Hepatocyte (in vitro differentiated cells): Measurements from ENCODE around the gene IL15. TPM values are rescaled to one million over a fixed set of nuclear protein-coding genes. Genes with fewer than 3 reads are reported as not detected.
"Not testable (repeated sequence)": the region's sequence is repeated elsewhere in the genome, so short reads cannot be mapped to it uniquely, and the experiment has no call there.

Source experiments
- DNase-seq: peaks from one replicate; pipeline ENCODE4 v3.0.0-alpha.2; 2016; ENCODE audit warnings: low spot score
- H2AFZ ChIP-seq: fragments of 200-600 bp; sonication (generic); 2 replicates; pipeline ENCODE4 v1.6.0; 2016; ENCODE audit warnings: antibody characterized with exemption, mild to moderate bottlenecking
- H3K27ac ChIP-seq: fragments of 200-600 bp; sonication (generic); 2 replicates; pipeline ENCODE4 v1.5.1; 2016; ENCODE audit warnings: mild to moderate bottlenecking
- H3K27me3 ChIP-seq: fragments of 200-600 bp; sonication (generic); 2 replicates; pipeline ENCODE4 v1.6.1; 2016
- H3K36me3 ChIP-seq: fragments of 200-600 bp; sonication (generic); replicated peaks from 2 replicates; pipeline ENCODE4 v1.5.1; 2016; ENCODE audit warnings: low read depth; ENCODE audit not compliant: insufficient read depth
- H3K4me1 ChIP-seq: fragments of 200-600 bp; sonication (generic); 2 replicates; pipeline ENCODE4 v1.5.1; 2016; ENCODE audit warnings: mild to moderate bottlenecking, moderate library complexity; ENCODE audit not compliant: insufficient read depth
- H3K4me2 ChIP-seq: fragments of 200-600 bp; sonication (generic); 2 replicates; pipeline ENCODE4 v1.6.0; 2016
- H3K4me3 ChIP-seq: fragments of 200-600 bp; sonication (generic); 2 replicates; pipeline ENCODE4 v1.5.1; 2016; ENCODE audit warnings: mild to moderate bottlenecking
- H3K79me2 ChIP-seq: fragments of 200-600 bp; sonication (generic); 2 replicates; pipeline ENCODE4 v1.6.0; 2017; ENCODE audit warnings: mild to moderate bottlenecking
- H3K9me2 ChIP-seq: fragments of 200-600 bp; sonication (generic); replicated peaks from 2 replicates; pipeline ENCODE4 v1.6.0; 2017; ENCODE audit warnings: mild to moderate bottlenecking; ENCODE audit not compliant: insufficient read depth
- H3K9me3 ChIP-seq: fragments of 200-600 bp; sonication (generic); 2 replicates; pipeline ENCODE4 v1.5.1; 2016; ENCODE audit warnings: low read depth, mild to moderate bottlenecking
- H4K20me1 ChIP-seq: fragments of 200-600 bp; sonication (generic); 2 replicates; pipeline ENCODE4 v1.6.0; 2016; ENCODE audit warnings: mild to moderate bottlenecking; ENCODE audit not compliant: insufficient read depth, poor library complexity, severe bottlenecking
- CTCF ChIP-seq: fragments of 200-600 bp; sonication (generic); IDR thresholded peaks from 2 replicates; pipeline ENCODE4 v1.5.1; 2016; ENCODE audit warnings: antibody characterized with exemption, mild to moderate bottlenecking; ENCODE audit not compliant: poor library complexity
- EZH2 ChIP-seq: fragments of 200-600 bp; sonication (generic); IDR thresholded peaks from 2 replicates; pipeline ENCODE4 v1.6.1; 2016; ENCODE audit warnings: antibody characterized with exemption, mild to moderate bottlenecking, borderline replicate concordance
- EZH2phosphoT487 ChIP-seq: fragments of 200-600 bp; sonication (generic); IDR thresholded peaks from one replicate; pipeline ENCODE4 v1.6.1; 2018; ENCODE audit warnings: antibody characterized with exemption, mild to moderate bottlenecking, low read depth, moderate library complexity; ENCODE audit not compliant: unreplicated experiment, severe bottlenecking
- WGBS: methylation state at CpG from one replicate; pipeline ENCODE4 v1.1.6; 2016; ENCODE audit warnings: low lambda C conversion rate; ENCODE audit errors: missing lambda C conversion rate; 5-methylcytosine and 5-hydroxymethylcytosine counted together
- polyA plus RNA-seq: library from polyadenylated mRNA; unstranded; fragments of >200 nt; fragmentation: Nextera tagmentation; extraction: Ambion mirVana; gene quantifications from 2 replicates; pipeline ENCODE4 v1.2.1, GENCODE V29; 2016
- total RNA-seq: library from RNA; depleted of rRNA; stranded (reverse); fragments of >200 nt; gene quantifications from 2 replicates; pipeline ENCODE4 v1.2.3, GENCODE V29; 2014

The IL15 gene
- total and polyA plus RNA-seq, 2 experiments from 2014 or later: 0.83 to 5.0 TPM

DNA sequence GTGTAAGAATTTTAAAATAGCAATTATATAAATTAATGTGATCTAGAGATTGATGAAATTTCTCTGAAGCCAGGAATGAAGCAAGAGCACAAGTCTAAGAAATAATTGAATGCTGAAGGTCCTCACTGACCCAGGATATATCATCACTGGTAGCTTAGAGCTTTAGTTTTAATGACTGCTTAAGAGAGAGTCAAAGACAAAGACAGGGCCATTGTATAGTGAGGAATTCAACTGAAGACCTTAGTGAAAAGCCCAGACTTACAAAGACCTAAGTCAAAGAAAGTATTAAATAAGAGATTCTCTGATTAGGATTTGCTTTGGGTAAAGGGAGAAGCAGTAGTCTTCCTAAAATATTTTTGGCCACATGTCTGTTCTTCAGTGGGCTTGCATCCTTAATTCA lies 26.0 kb upstream of the IL15 start:
- Histone ChIP-seq H3K9me3 (no peaks in the 10 kb centered on the region), H3K27ac (no peak overlapping the region), H3K27me3 (no peaks in the 10 kb centered on the region), H3K4me3 (no peak overlapping the region), H3K9me2 (no peaks in the 10 kb centered on the region), H4K20me1 (no peaks in the 10 kb centered on the region), H3K36me3 (no peaks in the 10 kb centered on the region), H2AFZ (no peak overlapping the region), H3K79me2 (no peaks in the 10 kb centered on the region), H3K4me2 (no peak overlapping the region), H3K4me1 (no peaks in the 10 kb centered on the region)
- TF ChIP-seq EZH2phosphoT487 (no peak), EZH2 (no peak), CTCF (no peak)
- DNase-seq: no peak

DNA sequence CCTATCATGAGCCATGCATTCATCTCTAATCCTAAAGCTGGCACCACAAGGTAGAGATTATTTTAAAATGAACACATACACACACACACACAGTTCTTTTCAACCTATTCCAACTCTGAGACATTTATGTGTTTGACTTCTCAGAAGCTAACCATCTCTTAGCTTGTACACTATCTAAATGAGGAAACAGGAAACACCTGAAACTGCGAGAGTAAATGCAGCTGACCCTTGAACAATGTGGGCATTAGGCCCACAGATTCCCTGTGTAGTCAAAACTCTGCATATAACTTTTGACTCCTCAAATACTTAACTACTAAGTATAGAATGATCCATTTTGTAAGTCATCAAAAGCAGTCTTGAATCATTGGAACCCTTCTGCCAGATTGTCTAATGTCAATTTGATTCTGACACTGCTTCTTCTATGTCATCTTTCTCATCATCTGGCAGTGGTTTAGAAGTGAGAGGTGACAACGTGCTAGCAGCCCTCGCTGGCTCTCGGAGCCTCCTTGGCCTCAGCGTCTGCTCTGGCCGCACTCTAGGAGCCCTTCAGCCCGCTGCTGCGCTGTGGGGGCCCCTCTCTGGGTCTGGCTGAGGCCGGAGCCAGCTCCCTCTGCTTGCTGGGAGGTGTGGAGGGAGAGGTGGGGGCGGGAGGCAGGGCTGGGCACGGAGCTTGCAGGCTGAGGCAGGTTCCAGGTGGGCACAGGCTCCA lies 21.4 kb upstream of the IL15 start:
- 91% methylated on average over 10 of the region's 11 CpGs for WGBS
- no peak overlapping the region for H2AFZ ChIP-seq
- H3K9me2 ChIP-seq: no peaks in the 10 kb centered on the region
- H3K4me1 ChIP-seq: no peaks in the 10 kb centered on the region
- no peak for DNase-seq
- no peaks in the 10 kb centered on the region for H3K36me3 ChIP-seq
- H3K9me3 ChIP-seq: no peaks in the 10 kb centered on the region
- TF ChIP-seq EZH2phosphoT487 (no peak), CTCF (no peak), EZH2 (no peak)
- H4K20me1 ChIP-seq: no peaks in the 10 kb centered on the region
- H3K79me2 ChIP-seq: no peaks in the 10 kb centered on the region
- H3K4me3 ChIP-seq: no peak overlapping the region
- H3K27ac ChIP-seq: no peak overlapping the region
- no peak overlapping the region for H3K4me2 ChIP-seq
- no peaks in the 10 kb centered on the region for H3K27me3 ChIP-seq

DNA sequence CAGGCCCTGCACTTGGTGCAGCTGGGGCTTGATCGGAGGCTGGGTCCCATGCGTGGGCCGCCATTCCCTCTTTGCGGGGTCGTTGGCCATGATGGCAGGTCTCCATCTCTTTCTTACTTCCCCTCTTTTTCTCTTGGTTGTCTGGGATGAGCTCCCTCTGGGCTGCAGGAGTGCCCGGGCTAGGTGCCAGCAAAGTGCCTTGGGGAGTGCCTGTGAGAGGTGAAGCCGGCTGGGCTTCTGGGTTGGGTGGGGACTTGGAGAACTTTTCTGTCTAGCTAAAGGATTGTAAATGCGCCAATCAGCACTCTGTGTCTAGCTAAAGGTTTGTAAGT lies 20.8 kb upstream of the IL15 start:
- not testable (repeated sequence) for H3K4me1 ChIP-seq, H3K9me3 ChIP-seq, H3K27ac ChIP-seq, H4K20me1 ChIP-seq, H3K79me2 ChIP-seq, H3K4me3 ChIP-seq, H3K9me2 ChIP-seq, H3K36me3 ChIP-seq, H2AFZ ChIP-seq, H3K27me3 ChIP-seq, DNase-seq, H3K4me2 ChIP-seq
- 94% methylated on average over 8 of the region's 8 CpGs for WGBS

- 88% methylated on average over 1 of the region's 1 CpG for WGBS
- H3K9me3 ChIP-seq: no peaks in the 10 kb centered on the region
- no peak for DNase-seq
- no peaks in the 10 kb centered on the region for H3K79me2 ChIP-seq
- no peak overlapping the region for H3K27ac ChIP-seq
- no peak overlapping the region for H3K4me2 ChIP-seq
- no peak overlapping the region for H3K4me3 ChIP-seq
- H4K20me1 ChIP-seq: no peaks in the 10 kb centered on the region
- H3K27me3 ChIP-seq: no peaks in the 10 kb centered on the region
- H2AFZ ChIP-seq: no peak overlapping the region
- no peaks in the 10 kb centered on the region for H3K9me2 ChIP-seq
- TF ChIP-seq EZH2 (no peak), CTCF (no peak), EZH2phosphoT487 (no peak)
- no peaks in the 10 kb centered on the region for H3K4me1 ChIP-seq
- H3K36me3 ChIP-seq: no peaks in the 10 kb centered on the region
These were observed 15.7 kb upstream of the IL15 start for GRCh38 chr4:141620715-141621114.
